ENCODE data around the gene SLC23A1.

- TF ChIP-seq CTCF (IDR thresholded peaks at IDR 0.05; ENCODE audit: low read depth, low read length, poor library complexity, severe bottlenecking) (no peak), EZH2phosphoT487 (IDR thresholded peaks at IDR 0.05; ENCODE audit: borderline replicate concordance, low read length) (no peak)
Observed at GRCh38 chr5:139382807-139383206, 290 bp downstream of the SLC23A1 start.

Data from DOHH2 (cell line).